ENCODE results near the gene ATF6.

The ATF6 gene

GRCh38 chr1:161810780-161811179 is 44.7 kb downstream of the ATF6 start:
- TF ChIP-seq CTCF (IDR thresholded peaks at IDR 0.05; ENCODE audit: insufficient read depth, low read depth, low read length, missing control alignments): no peak
- H3K4me3 ChIP-seq (ENCODE audit: low read depth, low read length): no peak overlapping the region
- no peak for DNase-seq (ENCODE audit: low read depth)

- no peak for DNase-seq (ENCODE audit: low read depth)
- no peak overlapping the region for H3K4me3 ChIP-seq (ENCODE audit: low read depth, low read length)
- TF ChIP-seq CTCF (IDR thresholded peaks at IDR 0.05; ENCODE audit: insufficient read depth, low read depth, low read length, missing control alignments): no peak
These were observed 50.1 kb downstream of the ATF6 start for GRCh38 chr1:161816201-161816600.

- DNase-seq (ENCODE audit: low read depth): no peak
- TF ChIP-seq CTCF (IDR thresholded peaks at IDR 0.05; ENCODE audit: insufficient read depth, low read depth, low read length, missing control alignments): no peak
- H3K4me3 ChIP-seq (ENCODE audit: low read depth, low read length): no peak overlapping the region
These were observed 51.1 kb downstream of the ATF6 start for GRCh38 chr1:161817176-161817730.

GRCh38 chr1:161820914-161821313 is 54.8 kb downstream of the ATF6 start:
- no peak for TF ChIP-seq CTCF (IDR thresholded peaks at IDR 0.05; ENCODE audit: insufficient read depth, low read depth, low read length, missing control alignments)
- no peak for DNase-seq (ENCODE audit: low read depth)
- H3K4me3 ChIP-seq (ENCODE audit: low read depth, low read length): no peak overlapping the region

GRCh38 chr1:161824618-161825017 is 58.5 kb downstream of the ATF6 start:
- no peak for DNase-seq (ENCODE audit: low read depth)
- no peak for TF ChIP-seq CTCF (IDR thresholded peaks at IDR 0.05; ENCODE audit: insufficient read depth, low read depth, low read length, missing control alignments)
- H3K4me3 ChIP-seq (ENCODE audit: low read depth, low read length): no peak overlapping the region

- no peak overlapping the region for H3K4me3 ChIP-seq (ENCODE audit: low read depth, low read length)
- DNase-seq (ENCODE audit: low read depth): no peak
- TF ChIP-seq CTCF (IDR thresholded peaks at IDR 0.05; ENCODE audit: insufficient read depth, low read depth, low read length, missing control alignments): no peak
These were observed 59.7 kb downstream of the ATF6 start for GRCh38 chr1:161825831-161826230.

GRCh38 chr1:161826478-161826877 is 60.4 kb downstream of the ATF6 start:
- no peak for TF ChIP-seq CTCF (IDR thresholded peaks at IDR 0.05; ENCODE audit: insufficient read depth, low read depth, low read length, missing control alignments)
- H3K4me3 ChIP-seq (ENCODE audit: low read depth, low read length): no peak overlapping the region
- no peak for DNase-seq (ENCODE audit: low read depth)
